PC-9 (cell line): ENCODE results near the gene ENKD1.

ENCODE experiments used
- CTCF ChIP-seq: fragments of 200-600 bp; sonication (generic); conservative IDR thresholded peaks from 2 replicates; pipeline ENCODE4 v1.6.1; 2017; ENCODE audit warnings: mixed run types, antibody characterized with exemption, mild to moderate bottlenecking, moderate library complexity
- EZH2 ChIP-seq: fragments of 200-600 bp; sonication (generic); IDR thresholded peaks from 2 replicates; pipeline ENCODE4 v1.8.0; 2017; ENCODE audit warnings: antibody characterized with exemption, low read depth

- no peak for TF ChIP-seq CTCF
- no peak for TF ChIP-seq EZH2
Measured at GRCh38 chr16:67666032-67666551, 458 bp downstream of the ENKD1 start.
